Ovary (tissue), 3 donors: ENCODE measurements around the gene SEC22C.

ENCODE experiments used
- CTCF ChIP-seq, 3 donors: fragments of 450-650 bp in 2 of 3; fragments of 200-600 bp in 1 of 3; IDR thresholded peaks; one replicate each; pipeline versions ENCODE4 v1.5.1 to v1.8.0; 2016 to 2022; ENCODE audit warnings: antibody characterized with exemption in 3 of 3, mild to moderate bottlenecking in 1 of 3
- POLR2A ChIP-seq: fragments of 450-650 bp; IDR thresholded peaks from one replicate; pipeline ENCODE4 v1.6.1; 2017; ENCODE audit warnings: antibody characterized with exemption, mild to moderate bottlenecking, moderate library complexity
- donor health status: DM: no; HTN: no; CAD: no.

GRCh38 chr3:42541079-42541478, 40.7 kb downstream of the SEC22C start:
- TF ChIP-seq CTCF (IDR thresholded peaks at IDR 0.05) (no peak), POLR2A (no peak)
